Liver (tissue), 3 donors: Measurements from ENCODE around the gene TMEM231.

ENCODE experiments used
- ATF3 ChIP-seq: IDR thresholded peaks from 2 replicates; pipeline ENCODE4 v1.6.1; 2016; ENCODE audit warnings: antibody characterized with exemption
- CTCF ChIP-seq: fragments of 150-350 bp; IDR thresholded peaks from 2 replicates; pipeline ENCODE4 v1.5.1; 2017; ENCODE audit warnings: improper control_type of control experiment, low read depth, low read length; ENCODE audit not compliant: missing input control
- EGR1 ChIP-seq, 2 donors: IDR thresholded peaks; 2 replicates each; pipeline ENCODE4 v1.6.1; 2016 to 2018; ENCODE audit warnings: antibody characterized with exemption in 2 of 2, low read depth in 2 of 2
- HNF4A ChIP-seq, 2 donors: conservative IDR thresholded peaks; 2 replicates each; pipeline ENCODE4 v1.6.1; 2016; ENCODE audit warnings: antibody characterized with exemption in 2 of 2, mild to moderate bottlenecking in 2 of 2
- HNF4G ChIP-seq: IDR thresholded peaks from 2 replicates; pipeline ENCODE4 v1.6.1; 2016; ENCODE audit warnings: antibody characterized with exemption
- MAX ChIP-seq: IDR thresholded peaks from 2 replicates; pipeline ENCODE4 v1.6.1; 2016; ENCODE audit warnings: antibody characterized with exemption
- RAD21 ChIP-seq, 2 donors: IDR thresholded peaks; 2 replicates each; pipeline ENCODE4 v1.6.1; 2016; ENCODE audit warnings: antibody characterized with exemption in 2 of 2, mild to moderate bottlenecking in 2 of 2
- REST ChIP-seq: IDR thresholded peaks from 2 replicates; pipeline ENCODE4 v1.6.1; 2016; ENCODE audit warnings: antibody characterized with exemption, mild to moderate bottlenecking
- SP1 ChIP-seq: IDR thresholded peaks from 2 replicates; pipeline ENCODE4 v1.6.1; 2018; ENCODE audit warnings: antibody characterized with exemption, mild to moderate bottlenecking
- YY1 ChIP-seq: IDR thresholded peaks from 2 replicates; pipeline ENCODE4 v1.6.1; 2016; ENCODE audit warnings: antibody characterized with exemption, mild to moderate bottlenecking
- donor health status: healthy.
- donor health status: healthy.

GRCh38 chr16:75535211-75535843 is 20.7 kb downstream of the TMEM231 start:
- no peak for TF ChIP-seq CTCF
- TF ChIP-seq EGR1 (IDR thresholded peaks at IDR 0.05; ENCODE audit: low read depth in 2 of 2) = no peak
- no peak for TF ChIP-seq HNF4G
- no peak for TF ChIP-seq RAD21 (IDR thresholded peaks at IDR 0.05)
- no peak for TF ChIP-seq YY1
- no peak for TF ChIP-seq HNF4A (conservative IDR thresholded peaks at IDR 0.05)
- TF ChIP-seq REST = no peak
- TF ChIP-seq SP1 = no peak
- TF ChIP-seq MAX = no peak
- TF ChIP-seq ATF3 = no peak
